SJCRH30 (cell line): ENCODE measurements around the gene SMIM23. TPM values are rescaled to one million over a fixed set of nuclear protein-coding genes. Genes with fewer than 3 reads are reported as not detected.

Experiments used
- DNase-seq, 2 experiments: peaks; one replicate each; pipeline ENCODE4 v3.0.0-alpha.2; 2015 to 2020
- H3K27ac ChIP-seq: fragments of 250-450 bp; sonication (Bioruptor Pico); 2 replicates; pipeline ENCODE4 v1.5.1; 2020; ENCODE audit warnings: mild to moderate bottlenecking, moderate library complexity
- H3K27me3 ChIP-seq: fragments of 250-450 bp; sonication (Bioruptor Pico); 2 replicates; pipeline ENCODE4 v1.5.1; 2020; ENCODE audit warnings: mild to moderate bottlenecking, moderate library complexity
- H3K36me3 ChIP-seq: fragments of 250-450 bp; sonication (Bioruptor Pico); 2 replicates; pipeline ENCODE4 v1.5.1; 2020; ENCODE audit warnings: mild to moderate bottlenecking, moderate library complexity
- H3K4me1 ChIP-seq: fragments of 250-450 bp; sonication (Bioruptor Pico); 2 replicates; pipeline ENCODE4 v1.5.1; 2020; ENCODE audit warnings: mild to moderate bottlenecking, moderate library complexity
- H3K4me3 ChIP-seq: fragments of 250-450 bp; sonication (Bioruptor Pico); 2 replicates; pipeline ENCODE4 v1.5.1; 2020; ENCODE audit warnings: mild to moderate bottlenecking, moderate library complexity
- H3K9me3 ChIP-seq: fragments of 250-450 bp; sonication (Bioruptor Pico); replicated peaks from 2 replicates; pipeline ENCODE4 v1.5.1; 2020; ENCODE audit warnings: mild to moderate bottlenecking, moderate library complexity
- total RNA-seq: library from RNA; depleted of rRNA; stranded (reverse); fragments of >200 nt; shearing (Covaris generic); gene quantifications from 2 replicates; pipeline ENCODE4 v1.2.3, GENCODE V29; 2014

The SMIM23 gene
- total RNA-seq, 1 experiment from 2014 or later: not detected

GRCh38 chr5:171790408-171790807 is 4.8 kb downstream of the SMIM23 start:
- H3K27me3 ChIP-seq: no peaks in the 10 kb centered on the region
- no peaks in the 10 kb centered on the region for H3K36me3 ChIP-seq
- H3K4me1 ChIP-seq: no peaks in the 10 kb centered on the region
- no peaks in the 10 kb centered on the region for H3K9me3 ChIP-seq
- no peak for DNase-seq
- no peak overlapping the region for H3K27ac ChIP-seq
- H3K4me3 ChIP-seq: no peak overlapping the region

GRCh38 chr5:171794470-171794960 is 8.9 kb downstream of the SMIM23 start:
- Histone ChIP-seq H3K9me3 (no peaks in the 10 kb centered on the region), H3K4me1 (no peaks in the 10 kb centered on the region), H3K4me3 (no peak overlapping the region), H3K27ac (no peak overlapping the region), H3K36me3 (no peaks in the 10 kb centered on the region), H3K27me3 (no peaks in the 10 kb centered on the region)
- DNase-seq: no peak

GRCh38 chr5:171795381-171795780 is 9.8 kb downstream of the SMIM23 start:
- no peak overlapping the region for H3K4me3 ChIP-seq
- no peak for DNase-seq
- H3K36me3 ChIP-seq: no peaks in the 10 kb centered on the region
- H3K27me3 ChIP-seq: no peaks in the 10 kb centered on the region
- no peaks in the 10 kb centered on the region for H3K9me3 ChIP-seq
- no peak overlapping the region for H3K27ac ChIP-seq
- H3K4me1 ChIP-seq: no peaks in the 10 kb centered on the region

GRCh38 chr5:171796436-171796835 is 10.8 kb downstream of the SMIM23 start:
- Histone ChIP-seq H3K9me3 (no peaks in the 10 kb centered on the region), H3K27me3 (no peaks in the 10 kb centered on the region), H3K4me1 (no peaks in the 10 kb centered on the region), H3K4me3 (no peak overlapping the region), H3K36me3 (no peaks in the 10 kb centered on the region), H3K27ac (no peak overlapping the region)
- no peak for DNase-seq

GRCh38 chr5:171797543-171797942 is 11.9 kb downstream of the SMIM23 start:
- Histone ChIP-seq H3K4me1 (no peaks in the 10 kb centered on the region), H3K27me3 (no peaks in the 10 kb centered on the region), H3K9me3 (no peaks in the 10 kb centered on the region), H3K36me3 (no peaks in the 10 kb centered on the region), H3K27ac (no peak overlapping the region), H3K4me3 (no peak overlapping the region)
- DNase-seq: no peak

- no peaks in the 10 kb centered on the region for H3K4me1 ChIP-seq
- no peaks in the 10 kb centered on the region for H3K36me3 ChIP-seq
- H3K27me3 ChIP-seq: no peaks in the 10 kb centered on the region
- DNase-seq: no peak
- H3K4me3 ChIP-seq: no peak overlapping the region
- no peak overlapping the region for H3K27ac ChIP-seq
- no peaks in the 10 kb centered on the region for H3K9me3 ChIP-seq
These were observed 12.8 kb downstream of the SMIM23 start for GRCh38 chr5:171798418-171798817.

GRCh38 chr5:171801839-171802238 is 16.2 kb downstream of the SMIM23 start:
- Histone ChIP-seq H3K27me3 (peaks cover 4% of the 10 kb centered on the region; the same call in 1 of the 2 replicates), H3K9me3 (no peaks in the 10 kb centered on the region), H3K4me3 (no peak overlapping the region), H3K27ac (no peak overlapping the region), H3K36me3 (no peaks in the 10 kb centered on the region), H3K4me1 (no peaks in the 10 kb centered on the region)
- no peak for DNase-seq

- Histone ChIP-seq H3K9me3 (no peaks in the 10 kb centered on the region), H3K4me3 (no peak overlapping the region), H3K36me3 (no peaks in the 10 kb centered on the region), H3K4me1 (peaks cover 3% of the 10 kb centered on the region; the same call in 1 of the 2 replicates), H3K27me3 (peaks cover 10% of the 10 kb centered on the region; the same call in 1 of the 2 replicates), H3K27ac (no peak overlapping the region)
- DNase-seq: no peak
These were observed 20.1 kb downstream of the SMIM23 start for GRCh38 chr5:171805746-171806145.

GRCh38 chr5:171806976-171807747 is 21.5 kb downstream of the SMIM23 start:
- peaks cover 3% of the 10 kb centered on the region; the same call in 1 of the 2 replicates for H3K4me1 ChIP-seq
- peaks cover 10% of the 10 kb centered on the region; the same call in 1 of the 2 replicates for H3K27me3 ChIP-seq
- no peaks in the 10 kb centered on the region for H3K9me3 ChIP-seq
- no peak overlapping the region for H3K27ac ChIP-seq
- DNase-seq: peak in 1 of 2 experiments; percentile 10
- H3K4me3 ChIP-seq: no peak overlapping the region
- H3K36me3 ChIP-seq: no peaks in the 10 kb centered on the region

- no peak for DNase-seq
- Histone ChIP-seq H3K4me1 (peaks cover 3% of the 10 kb centered on the region; the same call in 1 of the 2 replicates), H3K27ac (no peak overlapping the region), H3K27me3 (peaks cover 10% of the 10 kb centered on the region; the same call in 1 of the 2 replicates), H3K4me3 (no peak overlapping the region), H3K36me3 (no peaks in the 10 kb centered on the region), H3K9me3 (no peaks in the 10 kb centered on the region)
These were observed 22.8 kb downstream of the SMIM23 start for GRCh38 chr5:171808453-171808852.

- DNase-seq: no peak
These were observed 23.3 kb downstream of the SMIM23 start for GRCh38 chr5:171808951-171809350.

GRCh38 chr5:171810227-171810626 is 24.6 kb downstream of the SMIM23 start:
- no peak for DNase-seq
- H3K27me3 ChIP-seq: peaks cover 10% of the 10 kb centered on the region; the same call in 1 of the 2 replicates
- H3K4me3 ChIP-seq: no peak overlapping the region
- peaks cover 3% of the 10 kb centered on the region; the same call in 1 of the 2 replicates for H3K4me1 ChIP-seq
- H3K27ac ChIP-seq: no peak overlapping the region
- no peaks in the 10 kb centered on the region for H3K9me3 ChIP-seq
- H3K36me3 ChIP-seq: no peaks in the 10 kb centered on the region

More at GRCh38 chr5:171808951-171809350, 23.3 kb downstream of the SMIM23 start:
- Histone ChIP-seq H3K36me3 (no peaks in the 10 kb centered on the region), H3K9me3 (no peaks in the 10 kb centered on the region), H3K4me3 (no peak overlapping the region), H3K4me1 (peaks cover 3% of the 10 kb centered on the region; the same call in 1 of the 2 replicates), H3K27ac (no peak overlapping the region), H3K27me3 (peaks cover 10% of the 10 kb centered on the region; the same call in 1 of the 2 replicates)

GRCh38 chr5:171813270-171813669 is 27.7 kb downstream of the SMIM23 start:
- Histone ChIP-seq H3K36me3 (no peaks in the 10 kb centered on the region), H3K9me3 (no peaks in the 10 kb centered on the region), H3K4me1 (no peaks in the 10 kb centered on the region), H3K27me3 (no peaks in the 10 kb centered on the region), H3K27ac (no peak overlapping the region), H3K4me3 (no peak overlapping the region)
- no peak for DNase-seq

GRCh38 chr5:171813813-171814490 is 28.3 kb downstream of the SMIM23 start:
- no peaks in the 10 kb centered on the region for H3K27me3 ChIP-seq
- H3K36me3 ChIP-seq: no peaks in the 10 kb centered on the region
- H3K9me3 ChIP-seq: no peaks in the 10 kb centered on the region
- no peaks in the 10 kb centered on the region for H3K4me1 ChIP-seq
- DNase-seq: no peak
- H3K27ac ChIP-seq: no peak overlapping the region
- H3K4me3 ChIP-seq: no peak overlapping the region

GRCh38 chr5:171816666-171817065 is 31.0 kb downstream of the SMIM23 start:
- H3K4me1 ChIP-seq: no peaks in the 10 kb centered on the region
- no peaks in the 10 kb centered on the region for H3K9me3 ChIP-seq
- no peak overlapping the region for H3K4me3 ChIP-seq
- H3K27me3 ChIP-seq: no peaks in the 10 kb centered on the region
- H3K27ac ChIP-seq: no peak overlapping the region
- no peaks in the 10 kb centered on the region for H3K36me3 ChIP-seq
- DNase-seq: no peak
